ENCODE data around the gene PTTG1IP.
A peak's percentile ranks its signal among the peaks of the same experiment; 100 is the strongest.

The PTTG1IP gene

DNA sequence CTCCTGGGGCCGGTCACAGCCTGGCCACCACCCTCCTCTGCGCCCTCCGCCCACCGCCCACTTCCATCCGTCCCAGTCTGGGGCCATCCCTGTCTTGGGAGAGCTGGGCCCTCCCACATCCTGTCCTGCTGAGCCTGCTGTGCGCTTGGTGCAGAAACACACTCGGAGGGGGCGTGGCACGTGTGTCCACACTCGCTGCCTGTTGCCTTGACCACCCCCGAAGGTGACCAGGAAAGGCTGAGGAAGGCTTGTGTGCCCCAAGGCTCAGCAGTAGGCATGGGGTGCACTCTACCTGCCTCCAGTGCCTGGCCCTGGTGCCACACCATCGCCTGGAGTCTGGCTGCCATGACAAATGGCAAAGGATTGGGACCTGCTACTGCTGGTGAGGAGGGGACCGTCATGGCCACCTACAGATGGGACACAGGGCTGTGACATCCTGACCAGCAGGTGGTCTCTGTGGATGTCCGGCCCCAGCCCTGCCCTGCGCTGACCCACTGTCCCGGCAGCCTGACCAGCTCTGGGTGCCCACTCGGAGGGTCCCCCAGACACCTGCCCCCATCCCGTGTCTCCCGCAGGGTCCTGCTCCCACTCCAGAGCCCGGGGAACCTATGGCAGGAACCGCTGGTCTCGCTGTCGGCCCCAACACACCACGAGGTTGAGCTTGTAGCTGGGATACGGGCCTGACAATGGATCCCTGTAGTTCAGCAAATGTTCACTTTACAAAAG, 23.2 kb upstream of the PTTG1IP start:
- DNase-seq (ENCODE audit: low spot score), result no peak

DNA sequence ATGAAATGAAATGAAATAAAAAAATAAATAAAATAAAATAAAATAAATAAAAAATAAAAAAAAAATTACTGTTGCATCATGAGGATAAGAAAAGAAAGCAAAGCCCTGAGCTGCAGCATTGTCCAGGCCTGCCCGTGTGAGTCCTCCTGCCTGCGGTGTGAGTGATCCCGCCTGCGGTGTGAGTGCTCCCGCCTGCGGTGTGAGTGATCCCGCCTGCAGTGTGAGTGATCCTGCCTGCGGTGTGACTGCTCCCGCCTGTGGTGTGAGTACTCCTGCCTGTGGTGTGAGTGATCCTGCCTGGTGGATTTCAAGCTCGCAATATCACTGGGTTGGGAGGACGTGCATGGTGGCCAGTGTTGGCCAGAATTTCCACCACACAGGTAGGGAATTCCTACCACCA, 22.4 kb upstream of the PTTG1IP start:
- no peak for DNase-seq (ENCODE audit: low spot score)

DNA sequence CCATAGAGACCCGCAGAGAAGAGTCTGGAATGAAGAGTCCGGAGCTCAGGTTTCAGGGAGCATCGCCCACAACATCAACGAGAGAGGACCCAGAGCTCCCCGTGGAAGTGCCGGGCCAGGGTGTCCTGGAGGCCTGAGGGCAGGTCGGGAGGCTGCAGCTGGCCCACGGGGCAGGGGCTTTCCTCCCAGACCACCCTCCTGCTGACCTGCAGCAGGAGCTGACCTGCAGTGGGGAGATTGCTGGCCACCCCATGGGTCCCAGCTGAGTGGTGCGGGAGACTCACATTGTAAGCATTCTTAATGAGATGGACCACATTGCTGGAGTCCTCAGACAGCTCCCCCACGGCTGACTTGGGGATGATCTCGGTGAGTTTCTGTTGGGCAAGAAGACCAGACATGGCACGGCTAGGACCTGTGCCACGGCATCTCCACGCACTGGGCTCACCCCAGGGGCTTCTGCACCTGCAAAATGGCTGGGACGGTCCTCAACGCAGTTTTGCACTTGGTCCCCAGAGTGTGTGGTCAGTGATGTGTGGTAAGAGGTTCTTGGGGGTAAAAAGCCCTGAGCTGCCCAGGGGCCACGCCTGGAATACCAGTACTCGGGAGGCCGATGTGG, 21.3 kb upstream of the PTTG1IP start:
- no peak for DNase-seq (ENCODE audit: low spot score)

DNA sequence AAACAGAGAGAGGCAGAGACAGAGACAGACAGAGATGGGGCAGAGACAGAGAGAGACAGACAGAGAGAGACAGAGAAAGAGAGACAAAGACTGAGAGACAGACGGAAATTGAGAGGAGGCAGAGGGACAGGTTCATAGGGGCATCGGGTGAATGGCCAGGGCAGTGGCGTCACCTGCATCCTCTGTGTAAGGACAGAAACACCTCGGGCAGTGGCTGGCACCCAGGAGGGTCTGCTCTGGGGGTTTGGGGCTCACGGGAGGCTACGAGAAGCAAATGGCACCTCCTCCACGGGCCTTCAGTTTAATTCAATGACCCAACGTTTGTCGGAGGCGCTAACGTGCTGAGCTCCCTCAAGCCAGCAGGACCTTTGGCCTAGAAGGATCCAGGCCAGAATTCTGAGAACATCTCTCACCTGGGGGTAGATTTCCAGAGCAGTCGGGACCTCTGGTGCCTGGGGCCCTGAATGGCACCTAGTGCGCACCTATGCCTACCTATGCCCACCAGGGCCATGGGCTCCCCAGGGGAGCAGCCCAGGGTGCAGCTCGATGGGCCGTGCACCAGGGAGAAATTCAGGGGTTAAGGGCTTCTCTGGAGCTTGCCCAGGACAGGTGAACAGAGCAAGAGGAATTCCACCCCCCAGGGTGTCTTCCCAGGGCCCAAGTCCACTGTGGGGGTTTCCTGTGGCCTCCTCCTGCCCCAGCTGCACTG, 20.6 kb upstream of the PTTG1IP start:
- DNase-seq (ENCODE audit: low spot score), result no peak

DNA sequence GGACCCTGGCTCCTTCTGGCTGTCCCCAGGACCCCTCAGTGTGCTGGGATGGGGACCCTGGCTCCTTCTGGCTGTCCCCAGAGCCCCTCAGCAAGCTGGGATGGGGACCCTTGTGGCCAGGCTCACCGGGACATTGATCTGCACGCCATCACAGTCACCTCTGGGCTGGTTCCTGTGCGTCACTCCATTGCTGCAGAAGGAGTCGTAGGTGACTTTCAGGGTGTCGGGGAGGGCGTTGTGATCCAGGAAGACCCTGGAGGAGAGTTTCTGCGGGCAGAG, 19.7 kb upstream of the PTTG1IP start:
- no peak for DNase-seq (ENCODE audit: low spot score)

DNA sequence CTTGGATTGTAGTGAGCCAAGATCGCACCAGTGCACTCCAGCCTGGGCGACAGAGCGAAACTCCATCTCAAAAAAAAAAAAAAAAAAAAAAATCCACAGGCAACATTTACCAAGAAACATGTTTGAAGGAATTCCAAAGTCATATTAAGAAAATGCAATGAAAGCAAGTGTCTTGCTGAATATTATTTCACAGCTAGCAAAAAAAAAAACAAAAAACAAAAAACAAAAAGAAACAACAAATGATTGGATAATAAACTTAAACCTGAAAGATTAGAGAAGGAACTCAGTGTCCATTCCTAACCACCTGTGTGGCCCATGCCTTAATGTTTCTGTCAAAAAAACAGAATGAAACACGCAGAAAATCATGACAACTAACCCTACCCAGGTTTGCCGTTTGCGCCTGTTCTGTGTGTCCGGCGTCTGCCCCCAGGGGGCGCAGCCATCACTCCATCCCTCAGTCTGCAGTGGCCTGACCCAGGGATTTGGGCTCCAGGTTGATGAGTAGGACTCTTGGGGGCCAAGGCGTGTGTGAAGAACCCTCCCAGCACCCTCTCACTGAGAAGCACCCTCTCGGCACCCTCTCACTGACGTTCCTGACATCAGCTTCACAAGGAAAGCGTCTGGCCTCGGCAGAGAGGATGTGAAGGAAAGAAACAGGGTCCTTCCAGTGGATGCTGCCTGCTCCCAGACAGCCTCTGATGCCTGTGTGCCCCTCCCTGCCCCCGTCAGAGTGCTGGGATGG, 19.2 kb upstream of the PTTG1IP start:
- peak; percentile 78 for DNase-seq (ENCODE audit: low spot score)

DNA sequence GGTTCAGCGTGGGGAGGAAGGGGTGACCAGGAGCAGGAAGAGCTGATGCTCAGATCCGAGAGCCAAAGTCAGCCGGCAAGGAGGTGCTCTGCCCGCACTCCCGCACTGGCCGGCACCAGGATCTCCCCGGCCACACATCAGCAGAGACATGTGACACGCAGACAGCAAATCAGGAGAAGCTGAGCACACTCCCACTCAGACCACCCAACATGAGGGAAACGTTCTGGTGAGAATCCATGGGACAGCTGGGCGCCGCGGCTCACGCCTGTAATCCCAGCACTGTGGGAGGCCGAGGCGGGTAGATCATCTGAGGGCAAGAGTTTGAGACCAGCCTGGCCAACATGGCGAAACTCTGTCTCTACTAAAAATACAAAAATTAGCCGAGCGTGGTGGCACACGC, 18.6 kb upstream of the PTTG1IP start:
- no peak for DNase-seq (ENCODE audit: low spot score)

DNA sequence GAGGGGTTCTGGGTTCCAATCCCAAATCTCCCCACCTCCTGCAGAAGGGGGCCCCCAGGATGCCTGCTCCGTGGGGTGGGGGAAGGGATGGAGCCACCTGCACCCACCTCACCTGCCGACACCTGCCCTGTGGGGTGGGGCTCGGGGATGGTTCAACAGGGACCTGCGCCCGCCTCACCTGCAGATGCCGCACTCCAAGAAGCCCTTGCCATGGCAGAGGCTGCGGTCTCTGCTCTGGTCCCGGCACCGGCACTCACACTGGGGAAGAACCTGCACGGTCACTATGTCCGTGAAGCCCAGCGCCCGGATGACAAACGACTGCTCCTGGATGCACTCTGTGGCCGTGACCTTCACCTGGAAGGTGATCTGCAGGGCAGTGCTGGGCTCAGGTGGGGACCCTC, 18.1 kb upstream of the PTTG1IP start:
- no peak for DNase-seq (ENCODE audit: low spot score)

DNA sequence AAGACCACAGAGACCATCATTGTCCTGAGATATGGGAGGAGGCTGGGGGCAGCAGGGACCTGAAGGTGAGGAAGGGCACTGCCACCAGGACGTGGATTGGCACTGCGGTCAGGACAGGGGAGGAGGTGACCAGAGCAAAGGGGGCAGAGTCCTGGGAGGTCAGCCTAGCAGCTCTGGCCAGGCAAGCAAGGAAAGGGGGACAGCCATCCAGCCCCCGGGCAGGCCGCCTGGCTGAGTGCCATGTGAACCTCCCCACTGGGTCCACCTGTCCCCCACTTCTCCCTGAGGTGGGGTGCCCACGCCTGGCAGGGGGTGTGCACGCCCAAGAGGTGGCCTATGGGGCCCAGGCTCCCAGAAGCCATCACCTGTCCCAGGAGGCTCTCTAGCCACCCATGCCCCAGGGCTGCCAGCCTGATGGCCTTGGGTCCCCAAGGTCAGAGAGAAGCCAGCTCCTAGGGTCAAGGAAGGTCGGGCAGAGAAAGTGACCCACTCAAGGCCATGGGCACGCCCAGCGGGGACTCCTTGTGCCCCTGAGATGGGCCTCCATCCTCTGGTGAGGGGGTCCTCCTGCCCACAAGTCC, 17.6 kb upstream of the PTTG1IP start:
- no peak for DNase-seq (ENCODE audit: low spot score)

DNA sequence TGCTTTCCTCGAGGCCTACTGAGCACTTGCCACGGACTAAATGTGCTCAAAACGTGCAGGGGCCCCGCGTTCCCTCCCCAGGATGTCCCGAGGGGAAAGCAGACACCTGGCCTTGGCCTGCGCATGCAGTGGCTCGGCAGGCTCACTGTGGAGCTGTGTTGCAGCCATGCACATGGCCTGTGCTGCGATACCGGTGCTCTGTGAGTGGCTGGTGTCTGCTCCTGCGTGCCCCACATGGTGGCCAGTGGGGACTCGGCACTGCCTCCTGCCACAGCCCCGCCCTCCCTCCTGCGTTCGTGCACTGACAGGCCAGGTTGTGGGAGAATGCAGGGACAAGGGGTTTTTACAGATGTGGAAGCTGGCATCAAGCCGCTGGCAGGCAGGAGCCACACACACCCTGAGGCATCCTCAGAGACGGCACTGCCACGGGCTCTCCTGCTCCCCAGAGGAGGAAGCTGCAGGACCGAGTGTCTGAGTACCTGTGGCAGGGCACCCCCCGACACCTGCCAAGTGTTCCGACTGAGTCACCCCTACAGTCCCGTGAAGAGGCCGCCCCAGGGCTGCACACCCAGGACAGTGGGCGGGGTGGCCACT, 16.9 kb upstream of the PTTG1IP start:
- no peak for DNase-seq (ENCODE audit: low spot score)

DNA sequence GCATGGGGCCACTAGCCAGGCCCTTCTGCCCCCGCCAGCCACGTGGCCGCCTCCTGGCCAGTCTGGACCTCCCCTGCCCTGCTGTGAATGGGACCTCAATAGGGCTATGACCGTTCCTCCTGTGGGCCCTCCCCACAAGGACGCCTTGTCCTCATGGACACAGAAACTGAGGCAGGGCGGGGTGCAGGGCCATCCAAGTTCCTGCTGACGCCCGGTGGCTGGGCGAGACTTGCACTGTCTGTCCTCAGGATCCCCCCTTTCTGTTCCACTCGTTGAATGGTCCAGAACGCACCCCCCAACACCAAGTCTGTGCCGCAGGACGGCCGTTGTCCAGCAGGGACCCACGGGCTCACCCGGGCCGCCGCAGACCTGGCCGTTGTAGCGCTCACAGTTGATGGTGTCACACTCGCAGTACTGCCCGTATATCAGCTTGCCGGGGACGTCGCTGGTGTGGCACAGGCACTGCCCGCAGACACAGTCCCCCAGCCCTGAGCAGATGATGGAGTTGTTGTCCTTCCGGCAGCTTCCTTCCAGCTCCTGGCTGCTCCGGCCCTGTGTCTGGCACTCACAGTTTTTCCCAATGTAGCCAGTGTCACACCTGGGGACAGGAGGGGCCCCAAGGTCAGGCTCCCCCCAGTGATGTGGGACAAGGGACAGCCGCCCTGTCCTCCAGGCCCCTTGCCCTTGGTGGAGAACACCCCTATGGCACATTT, 16.3 kb upstream of the PTTG1IP start:
- DNase-seq (ENCODE audit: low spot score), result no peak

DNA sequence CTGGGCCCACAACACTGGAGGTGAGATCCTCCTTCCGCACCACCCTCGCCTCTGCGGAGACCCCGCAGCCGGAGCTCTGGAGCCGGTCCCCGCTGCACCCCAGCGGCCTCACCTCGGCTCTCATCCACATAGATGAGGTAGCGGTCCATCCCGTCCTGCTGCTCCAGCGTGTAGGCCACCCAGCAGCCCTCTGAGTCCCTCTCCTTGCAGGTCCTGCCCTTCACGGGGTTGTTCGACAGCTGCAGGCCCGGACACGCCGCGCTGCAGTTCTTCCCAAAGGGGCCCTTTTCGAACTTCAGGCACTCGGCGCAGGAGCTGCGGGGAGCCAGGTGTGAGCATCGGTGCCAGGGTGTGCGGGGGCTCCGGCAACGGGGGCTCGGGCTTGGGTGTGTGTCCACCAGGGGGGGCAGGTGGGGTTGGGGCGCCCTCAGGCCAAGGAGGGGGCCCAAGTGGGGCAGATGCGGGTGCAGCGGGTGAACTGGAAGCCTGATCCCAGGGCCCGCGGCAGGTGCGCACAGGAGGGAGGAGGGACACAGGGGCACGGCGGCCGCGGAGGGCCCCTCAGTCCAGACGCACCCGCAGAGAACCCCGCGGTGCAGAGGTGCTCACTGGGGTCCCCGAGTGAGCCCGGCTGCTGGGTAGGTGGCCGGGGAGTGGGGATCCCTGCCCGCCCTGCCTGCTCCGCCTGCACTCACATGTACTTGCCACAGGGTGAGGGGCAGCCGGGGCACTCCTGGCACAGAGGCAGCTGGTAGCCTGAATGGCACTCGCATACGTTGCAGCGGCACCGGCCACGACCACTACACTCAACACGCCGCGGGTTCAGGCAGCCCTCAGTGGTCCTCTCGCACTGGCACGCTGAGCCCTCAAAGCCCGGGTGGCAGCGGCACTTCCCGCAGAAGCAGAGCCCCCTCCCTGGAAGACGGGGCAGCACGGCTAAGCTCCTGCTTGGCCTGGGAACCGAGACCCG, 15.4 kb upstream of the PTTG1IP start:
- DNase-seq (ENCODE audit: low spot score), result no peak

DNA sequence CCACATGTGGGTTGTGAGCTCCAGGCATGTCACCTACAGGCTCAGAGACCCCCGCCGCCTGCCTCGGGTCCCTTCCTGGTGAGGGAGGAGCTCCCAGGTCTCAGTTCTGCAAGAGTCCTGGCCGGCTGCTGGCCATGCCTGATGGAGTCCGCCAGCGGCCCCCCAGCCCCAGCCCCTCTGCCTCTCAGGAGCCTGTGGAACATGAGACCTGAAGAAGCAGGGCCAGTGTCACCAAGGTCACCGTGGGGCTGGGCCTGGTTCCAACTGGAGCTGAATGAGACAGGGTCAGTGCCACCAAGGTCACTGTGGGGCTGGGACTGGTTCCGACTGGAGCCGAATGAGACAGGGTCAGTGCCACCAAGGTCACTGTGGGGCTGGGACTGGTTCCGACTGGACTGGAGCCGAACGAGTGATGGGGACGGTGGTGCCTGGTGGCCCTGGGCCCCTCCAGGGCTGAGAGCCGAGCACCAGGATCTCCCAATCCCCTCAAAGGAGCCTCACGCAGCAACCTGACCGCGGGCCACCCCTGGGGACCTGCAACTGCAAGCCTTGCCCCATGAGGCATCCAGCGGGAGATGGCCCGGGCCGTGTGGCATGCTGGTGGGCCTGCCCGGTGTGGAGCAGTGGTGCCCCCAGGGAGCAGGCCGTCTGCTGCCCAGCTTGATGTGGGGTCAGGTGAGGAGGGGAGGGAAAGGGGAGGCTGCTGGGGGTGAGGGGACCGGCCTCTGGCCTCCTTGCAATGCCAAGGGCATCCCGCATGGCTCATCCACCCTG, 14.5 kb upstream of the PTTG1IP start:
- no peak for DNase-seq (ENCODE audit: low spot score)

DNA sequence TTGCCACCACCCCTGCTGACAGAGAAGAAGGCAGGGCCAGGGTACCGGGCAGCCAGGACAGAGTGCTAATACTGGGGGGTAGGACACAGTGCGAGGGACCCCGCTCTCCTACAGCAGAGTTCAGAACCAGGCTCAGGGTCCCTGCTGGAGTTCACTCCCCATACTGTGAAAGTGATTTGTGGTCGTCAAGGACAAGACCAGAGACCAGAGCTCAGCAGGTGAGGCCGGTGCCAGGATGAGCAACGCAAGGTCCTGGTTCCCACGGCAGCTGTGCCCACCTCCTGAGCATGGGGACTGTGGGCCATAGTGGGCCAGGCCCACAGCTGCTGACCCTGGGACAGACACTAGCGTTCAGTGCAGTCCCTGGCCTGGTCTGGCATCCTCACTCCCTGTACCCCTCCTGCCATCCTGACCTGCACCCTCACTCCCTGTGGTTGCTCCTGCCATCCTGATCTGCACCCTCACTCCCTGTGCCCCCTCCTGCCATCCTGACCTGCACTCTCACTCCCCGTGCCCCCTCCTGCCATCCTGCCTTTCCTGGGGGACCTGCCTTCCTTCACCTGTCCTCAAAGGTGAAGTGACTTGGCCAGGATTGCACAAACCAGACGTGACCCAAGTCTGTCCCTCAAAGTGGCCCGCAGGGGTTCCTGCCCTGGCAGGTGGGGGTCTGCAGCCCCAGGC, 13.8 kb upstream of the PTTG1IP start:
- DNase-seq (ENCODE audit: low spot score), result no peak

DNA sequence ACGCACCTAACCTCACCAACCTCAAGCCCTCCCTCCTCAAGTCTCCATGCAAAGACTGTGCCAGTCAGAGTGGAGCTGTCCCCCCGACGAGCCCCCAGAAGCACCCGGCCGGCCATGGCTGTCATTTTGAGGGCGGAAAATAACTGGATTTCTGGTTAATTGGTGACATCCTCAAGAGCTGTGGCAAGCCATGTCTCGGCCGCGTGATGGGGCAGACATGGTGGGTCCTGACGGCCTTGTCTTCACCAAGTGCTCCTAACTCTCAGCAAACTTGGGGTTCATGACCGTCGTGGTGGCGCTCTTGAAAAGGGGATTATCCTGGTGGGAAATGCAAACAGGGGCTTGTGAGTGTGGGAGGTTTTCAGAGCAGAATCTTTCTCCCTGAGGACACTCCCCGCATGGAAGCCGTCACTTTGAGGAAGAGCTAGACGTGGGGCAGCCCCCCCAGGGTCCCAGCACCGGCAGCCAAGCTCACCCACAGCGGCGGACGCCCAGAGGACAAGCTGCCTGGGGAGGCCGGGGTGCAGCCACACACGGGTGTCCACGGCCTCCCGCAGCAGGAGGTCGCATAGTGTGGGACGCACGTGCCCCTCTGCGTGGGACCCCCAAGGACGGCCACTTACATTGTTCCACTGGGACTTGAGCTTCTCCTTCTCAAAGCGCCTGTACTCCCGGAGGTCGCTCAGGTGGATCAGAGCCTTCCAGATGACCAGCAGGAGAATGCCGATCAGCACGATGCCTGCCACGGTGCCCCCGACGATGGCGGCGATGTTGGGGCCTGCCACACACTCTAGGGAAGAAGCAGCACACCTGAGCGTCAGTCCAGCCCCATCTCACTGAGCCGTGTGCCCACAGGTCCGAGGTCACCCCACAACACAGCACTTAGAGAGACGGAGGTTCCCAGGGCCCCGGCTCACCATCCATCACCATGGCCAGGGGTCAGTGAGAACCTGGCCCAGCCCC, 12.9 kb upstream of the PTTG1IP start:
- DNase-seq (ENCODE audit: low spot score), result no peak

DNA sequence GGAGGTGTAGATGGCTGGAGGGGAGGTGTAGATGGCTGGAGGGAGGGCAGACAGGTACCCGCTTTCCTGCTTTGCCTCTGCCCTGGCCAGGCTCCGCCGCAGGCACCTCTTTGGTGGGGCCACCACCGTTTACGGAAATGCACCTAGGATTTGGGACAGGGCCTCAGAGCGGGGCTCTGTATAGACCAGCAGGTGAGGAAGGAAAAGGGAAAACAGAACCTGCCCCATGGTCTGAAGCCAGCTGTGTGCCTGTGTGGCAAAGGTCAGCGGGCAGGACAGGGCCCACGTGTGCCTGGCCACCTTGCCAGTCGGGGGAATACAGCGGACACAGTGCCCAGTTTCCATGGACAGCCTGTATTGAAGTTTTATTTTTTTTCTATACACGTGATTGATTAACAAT, 12.1 kb upstream of the PTTG1IP start:
- DNase-seq (ENCODE audit: low spot score), result no peak

DNA sequence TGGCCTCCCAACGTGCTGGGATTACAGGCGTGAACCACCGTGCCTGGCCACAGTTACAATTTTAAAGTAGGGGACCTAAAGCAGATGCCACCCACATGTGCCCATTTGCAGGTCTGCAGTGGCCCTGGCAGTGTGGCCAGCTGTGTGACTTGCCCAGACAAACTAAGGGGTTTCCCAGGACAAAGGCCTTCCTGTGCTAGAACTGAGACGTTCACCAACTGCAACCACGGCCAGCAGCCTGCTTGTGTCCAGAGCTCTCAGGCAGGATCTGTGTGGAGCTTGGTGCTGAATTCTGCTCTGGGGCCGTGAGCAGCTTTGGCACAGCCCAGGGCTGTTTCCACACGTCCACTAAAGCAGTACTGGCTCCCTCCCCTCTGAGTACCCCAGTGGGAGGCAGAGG, 10.6 kb upstream of the PTTG1IP start:
- no peak for DNase-seq (ENCODE audit: low spot score)

DNA sequence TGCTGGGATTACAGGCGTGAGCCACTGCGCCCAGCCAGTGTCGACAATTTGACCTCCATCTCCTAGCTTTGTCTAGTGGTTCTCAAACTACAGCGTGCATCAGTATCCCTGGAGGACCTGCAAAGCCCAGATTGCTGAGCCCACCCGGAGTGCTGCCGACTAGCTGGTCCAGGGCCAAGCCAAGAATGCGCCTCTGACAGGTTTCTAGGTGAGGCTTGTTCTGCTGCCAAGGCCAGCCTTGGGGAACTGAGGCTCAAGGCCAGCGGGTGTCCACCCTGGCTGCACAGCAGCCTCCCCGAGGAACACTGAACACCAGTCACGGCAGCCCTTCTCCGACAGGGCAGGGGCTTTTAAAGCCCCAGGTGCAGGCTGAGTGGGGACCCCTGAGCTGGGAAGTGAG, 9.8 kb upstream of the PTTG1IP start:
- DNase-seq (ENCODE audit: low spot score), result no peak

All from ecto neural progenitor cell (in vitro differentiated cells).